Right atrium auricular region (tissue), 2 donors: ENCODE results near the gene SLC39A6. TPM values are rescaled to one million over a fixed set of nuclear protein-coding genes. Genes with fewer than 3 reads are reported as not detected.

Source experiments
- DNase-seq: peaks from one replicate; pipeline ENCODE4 v3.0.0-alpha.2; 2019; ENCODE audit warnings: low spot score
- H3K27ac ChIP-seq, 2 donors: fragments of 200-600 bp; sonication (generic); 1 replicate in 1 of 2; 2 replicates in 1 of 2; pipeline ENCODE4 v1.5.1; 2016 to 2019
- H3K27me3 ChIP-seq, 2 donors: fragments of 200-600 bp; sonication (generic); one replicate each; pipeline versions ENCODE4 v1.5.1 to v1.6.0; 2017 to 2019
- H3K36me3 ChIP-seq: fragments of 200-600 bp; sonication (generic); one replicate; pipeline ENCODE4 v1.5.1; 2016
- H3K4me1 ChIP-seq, 2 donors: fragments of 200-600 bp; sonication (generic); one replicate each; pipeline versions ENCODE4 v1.5.1 to v1.6.0; 2017 to 2019
- H3K4me3 ChIP-seq, 2 donors: fragments of 200-600 bp; sonication (generic); 1 replicate in 1 of 2; 2 replicates in 1 of 2; pipeline ENCODE4 v1.5.1; 2017 to 2019; ENCODE audit warnings: mild to moderate bottlenecking in 1 of 2, moderate library complexity in 1 of 2
- H3K9me3 ChIP-seq, 2 donors: fragments of 200-600 bp; sonication (generic); one replicate each; pipeline ENCODE4 v1.5.1; 2019
- CTCF ChIP-seq, 2 donors: fragments of 200-600 bp; sonication (generic); IDR thresholded peaks; one replicate each; pipeline ENCODE4 v1.5.1; 2019; ENCODE audit warnings: antibody characterized with exemption in 2 of 2
- total RNA-seq, 2 donors: library from RNA; depleted of rRNA; stranded (reverse); fragments of >200 nt; gene quantifications; one replicate each; pipeline ENCODE4 v1.1.0, GENCODE V29; 2016

The SLC39A6 gene
- total RNA-seq, 2 donors from 2014 or later: 15.9 to 20.0 TPM

GRCh38 chr18:36132756-36133155 lies 3.6 kb upstream of the SLC39A6 start:
- Histone ChIP-seq H3K9me3 (no peaks in the 10 kb centered on the region), H3K27ac (no peak overlapping the region), H3K36me3 (peaks cover 15% of the 10 kb centered on the region), H3K4me3 (no peak overlapping the region), H3K4me1 (peaks cover 0 to 37% of the 10 kb centered on the region in 2 donors), H3K27me3 (no peaks in the 10 kb centered on the region)
- no peak for TF ChIP-seq CTCF (IDR thresholded peaks at IDR 0.05)
- DNase-seq: no peak

- DNase-seq: no peak
- no peak for TF ChIP-seq CTCF (IDR thresholded peaks at IDR 0.05)
- H3K4me3 ChIP-seq: no peak overlapping the region
- H3K9me3 ChIP-seq: no peaks in the 10 kb centered on the region
- peaks cover 0 to 37% of the 10 kb centered on the region in 2 donors for H3K4me1 ChIP-seq
- no peaks in the 10 kb centered on the region for H3K27me3 ChIP-seq
- no peak overlapping the region for H3K27ac ChIP-seq
- peaks cover 7% of the 10 kb centered on the region for H3K36me3 ChIP-seq
Observed at GRCh38 chr18:36131692-36132483, 2.7 kb upstream of the SLC39A6 start.

- Histone ChIP-seq H3K36me3 (no peaks in the 10 kb centered on the region), H3K4me1 (peaks cover 0 to 37% of the 10 kb centered on the region in 2 donors), H3K4me3 (peak overlapping the region; percentile 59 to 83), H3K27ac (no peak overlapping the region), H3K9me3 (no peaks in the 10 kb centered on the region), H3K27me3 (no peaks in the 10 kb centered on the region)
- TF ChIP-seq CTCF (IDR thresholded peaks at IDR 0.05): no peak
- DNase-seq: no peak
Observed at GRCh38 chr18:36130883-36131653, 1.9 kb upstream of the SLC39A6 start.

GRCh38 chr18:36130039-36130831 lies 1.1 kb upstream of the SLC39A6 start:
- H3K4me1 ChIP-seq: peaks cover 0 to 37% of the 10 kb centered on the region in 2 donors
- H3K4me3 ChIP-seq: peak overlapping the region; percentile 59 to 83

More at GRCh38 chr18:36130039-36130831, 1.1 kb upstream of the SLC39A6 start:
- Histone ChIP-seq H3K27me3 (no peaks in the 10 kb centered on the region), H3K27ac (peak overlapping the region; percentile 97 to 99), H3K9me3 (no peaks in the 10 kb centered on the region), H3K36me3 (no peaks in the 10 kb centered on the region)
- DNase-seq: no peak
- TF ChIP-seq CTCF (IDR thresholded peaks at IDR 0.05): no peak
